DND-41 (cell line): ENCODE measurements around the gene H3-3A.

Experiments
- ATAC-seq: fragments of 200-7000 bp; cut with Tn5 transposase; 3 replicates; pipeline ENCODE4 v1.9.1; 2021; ENCODE audit warnings: low read depth; ENCODE audit not compliant: insufficient read depth
- DNase-seq: peaks from one replicate; pipeline ENCODE4 v3.0.0-alpha.2; 2020
- H2AFZ ChIP-seq: 2 replicates; pipeline ENCODE4 v1.6.0; 2012; ENCODE audit warnings: low read depth, low read length
- H3K27ac ChIP-seq: 2 replicates; pipeline ENCODE4 v1.5.1; 2012; ENCODE audit warnings: low read length, inconsistent platforms
- H3K27me3 ChIP-seq: fragments of 200-600 bp; sonication (generic); 2 replicates; pipeline ENCODE4 v1.6.0; 2012; ENCODE audit warnings: low read length, mild to moderate bottlenecking, inconsistent platforms; ENCODE audit not compliant: insufficient read depth, poor library complexity
- H3K36me3 ChIP-seq: 2 replicates; pipeline ENCODE4 v1.5.1; 2012; ENCODE audit warnings: low read length, inconsistent platforms; ENCODE audit not compliant: insufficient read depth
- H3K4me1 ChIP-seq: 2 replicates; pipeline ENCODE4 v1.5.1; 2012; ENCODE audit warnings: mild to moderate bottlenecking, low read length; ENCODE audit not compliant: insufficient read depth
- H3K4me2 ChIP-seq: 2 replicates; pipeline ENCODE4 v1.6.0; 2012; ENCODE audit warnings: mild to moderate bottlenecking, moderate library complexity, low read length, inconsistent platforms; ENCODE audit not compliant: insufficient read depth
- H3K4me3 ChIP-seq, 2 experiments: fragments of 200-600 bp in 1 of 2; shearing (Covaris generic) in 1 of 2; 2 replicates each; pipeline ENCODE4 v1.5.1; 2012 to 2016; ENCODE audit warnings: inconsistent platforms in 2 of 2, low read length in 2 of 2, mild to moderate bottlenecking in 2 of 2, low read depth in 1 of 2, moderate library complexity in 1 of 2
- H3K79me2 ChIP-seq: 2 replicates; pipeline ENCODE4 v1.6.0; 2012; ENCODE audit warnings: low read length, inconsistent platforms; ENCODE audit not compliant: insufficient read depth
- H3K9ac ChIP-seq: 2 replicates; pipeline ENCODE4 v1.6.0; 2012; ENCODE audit warnings: low read depth, mild to moderate bottlenecking, inconsistent platforms, low read length, moderate library complexity
- H3K9me3 ChIP-seq: 2 replicates; pipeline ENCODE4 v1.5.1; 2012; ENCODE audit warnings: low read length, moderate library complexity, mild to moderate bottlenecking, inconsistent platforms; ENCODE audit not compliant: insufficient read depth, severe bottlenecking
- H4K20me1 ChIP-seq: 2 replicates; pipeline ENCODE4 v1.6.0; 2012; ENCODE audit warnings: low read length; ENCODE audit not compliant: insufficient read depth
- CTCF ChIP-seq: IDR thresholded peaks from 2 replicates; pipeline ENCODE4 v1.5.1; 2012; ENCODE audit warnings: borderline replicate concordance, low read length, moderate library complexity, mild to moderate bottlenecking; ENCODE audit not compliant: poor library complexity, severe bottlenecking; ENCODE audit errors: extremely low read depth
- EZH2 ChIP-seq: IDR thresholded peaks from 3 replicates; pipeline ENCODE4 v1.6.1; 2012; ENCODE audit warnings: borderline replicate concordance, low read depth, mild to moderate bottlenecking, moderate library complexity, low read length, inconsistent platforms; ENCODE audit not compliant: severe bottlenecking

H3-3A gene

GRCh38 chr1:226066415-226067078, 4.0 kb downstream of the H3-3A start:
- H4K20me1 ChIP-seq: peaks cover 76% of the 10 kb centered on the region
- H2AFZ ChIP-seq: no peak overlapping the region
- H3K36me3 ChIP-seq: peaks cover 68% of the 10 kb centered on the region
- peaks cover 37% of the 10 kb centered on the region for H3K4me1 ChIP-seq
- H3K9ac ChIP-seq: peak overlapping the region; percentile 31; the same call in 1 of the 2 replicates
- no peaks in the 10 kb centered on the region for H3K9me3 ChIP-seq
- H3K27me3 ChIP-seq: no peaks in the 10 kb centered on the region
- ATAC-seq: no peak
- peak overlapping the region; percentile 72; the same call in 1 of the 2 replicates for H3K4me2 ChIP-seq
- H3K4me3 ChIP-seq: peak overlapping the region in 1 of 2 experiments; percentile 78; a peak in 1 of 4 replicates
- H3K79me2 ChIP-seq: peaks cover 88% of the 10 kb centered on the region
- H3K27ac ChIP-seq: no peak overlapping the region
- no peak for TF ChIP-seq EZH2
- no peak for TF ChIP-seq CTCF
- no peak for DNase-seq

- Histone ChIP-seq H3K4me1 (peaks cover 29% of the 10 kb centered on the region), H3K27ac (no peak overlapping the region), H2AFZ (no peak overlapping the region), H3K27me3 (no peaks in the 10 kb centered on the region), H3K9ac (no peak overlapping the region), H3K4me3 (no peak overlapping the region), H3K4me2 (no peak overlapping the region; the same call in 1 of the 2 replicates), H4K20me1 (peaks cover 79% of the 10 kb centered on the region), H3K79me2 (peaks cover 62% of the 10 kb centered on the region), H3K9me3 (no peaks in the 10 kb centered on the region), H3K36me3 (peaks cover 91% of the 10 kb centered on the region)
- no peak for TF ChIP-seq CTCF
- TF ChIP-seq EZH2: no peak
- ATAC-seq: no peak
- no peak for DNase-seq
These were observed 7.4 kb downstream of the H3-3A start for GRCh38 chr1:226069811-226070489.

- no peak for DNase-seq
- peaks cover 72% of the 10 kb centered on the region for H3K36me3 ChIP-seq
- H3K27me3 ChIP-seq: no peaks in the 10 kb centered on the region
- H3K4me3 ChIP-seq: no peak overlapping the region
- H4K20me1 ChIP-seq: peaks cover 56% of the 10 kb centered on the region
- no peak overlapping the region for H3K4me2 ChIP-seq
- no peak overlapping the region for H3K27ac ChIP-seq
- no peaks in the 10 kb centered on the region for H3K9me3 ChIP-seq
- no peak for TF ChIP-seq EZH2
- no peak for TF ChIP-seq CTCF
- no peak overlapping the region for H2AFZ ChIP-seq
- no peak for ATAC-seq
- H3K79me2 ChIP-seq: peaks cover 38% of the 10 kb centered on the region
- no peak overlapping the region for H3K9ac ChIP-seq
- H3K4me1 ChIP-seq: 0 out of 2 replicates have a peak, but pooled peaks cover 6% of the 10 kb centered on the region
These were observed 9.8 kb downstream of the H3-3A start for GRCh38 chr1:226072347-226072746.
